ENCODE measurements around the gene GPR146.

DNA sequence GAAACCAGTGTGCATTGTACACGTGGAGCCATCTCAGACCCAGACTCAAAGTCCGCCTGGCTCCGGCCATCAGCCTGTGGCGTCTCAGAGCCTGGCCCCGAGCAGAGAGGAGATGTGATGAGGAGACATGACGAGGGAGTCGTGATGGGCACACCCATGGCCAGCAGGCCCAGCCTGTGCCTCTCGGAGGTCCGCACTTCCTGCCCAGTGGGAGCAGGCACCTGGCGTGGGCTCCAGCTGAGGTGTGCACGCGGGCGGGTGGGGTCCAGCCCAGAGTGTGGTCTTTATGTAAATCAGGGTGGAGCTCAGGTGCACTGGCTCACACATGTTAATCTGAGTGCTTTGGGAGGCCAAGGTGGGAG lies 26.0 kb upstream of the GPR146 start:
- TF ChIP-seq, protein P1, sequence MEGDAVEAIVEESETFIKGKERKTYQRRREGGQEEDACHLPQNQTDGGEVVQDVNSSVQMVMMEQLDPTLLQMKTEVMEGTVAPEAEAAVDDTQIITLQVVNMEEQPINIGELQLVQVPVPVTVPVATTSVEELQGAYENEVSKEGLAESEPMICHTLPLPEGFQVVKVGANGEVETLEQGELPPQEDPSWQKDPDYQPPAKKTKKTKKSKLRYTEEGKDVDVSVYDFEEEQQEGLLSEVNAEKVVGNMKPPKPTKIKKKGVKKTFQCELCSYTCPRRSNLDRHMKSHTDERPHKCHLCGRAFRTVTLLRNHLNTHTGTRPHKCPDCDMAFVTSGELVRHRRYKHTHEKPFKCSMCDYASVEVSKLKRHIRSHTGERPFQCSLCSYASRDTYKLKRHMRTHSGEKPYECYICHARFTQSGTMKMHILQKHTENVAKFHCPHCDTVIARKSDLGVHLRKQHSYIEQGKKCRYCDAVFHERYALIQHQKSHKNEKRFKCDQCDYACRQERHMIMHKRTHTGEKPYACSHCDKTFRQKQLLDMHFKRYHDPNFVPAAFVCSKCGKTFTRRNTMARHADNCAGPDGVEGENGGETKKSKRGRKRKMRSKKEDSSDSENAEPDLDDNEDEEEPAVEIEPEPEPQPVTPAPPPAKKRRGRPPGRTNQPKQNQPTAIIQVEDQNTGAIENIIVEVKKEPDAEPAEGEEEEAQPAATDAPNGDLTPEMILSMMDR (IDR thresholded peaks at IDR 0.05): no peak
- TF ChIP-seq POLR2A (IDR thresholded peaks at IDR 0.05): no peak

All from right lobe of liver (tissue), 4 donors.